Esophagus squamous epithelium (tissue), 4 donors: ENCODE measurements around the gene COL4A2.

Experiments used
- POLR2A ChIP-seq, 4 donors: fragments of 450-650 bp; IDR thresholded peaks; one replicate each; pipeline ENCODE4 v1.6.1; 2017; ENCODE audit warnings: antibody characterized with exemption in 4 of 4, mild to moderate bottlenecking in 4 of 4, moderate library complexity in 3 of 4
- TF ChIP-seq, protein P1 (sequence below), 6 experiments: fragments of 450-650 bp in 4 of 6; fragments of 200-600 bp in 2 of 6; sonication (generic) in 2 of 6; IDR thresholded peaks; one replicate each; pipeline ENCODE4 v1.5.1; 2016 to 2019; ENCODE audit warnings: antibody characterized with exemption in 6 of 6, mild to moderate bottlenecking in 4 of 6, moderate library complexity in 4 of 6

DNA sequence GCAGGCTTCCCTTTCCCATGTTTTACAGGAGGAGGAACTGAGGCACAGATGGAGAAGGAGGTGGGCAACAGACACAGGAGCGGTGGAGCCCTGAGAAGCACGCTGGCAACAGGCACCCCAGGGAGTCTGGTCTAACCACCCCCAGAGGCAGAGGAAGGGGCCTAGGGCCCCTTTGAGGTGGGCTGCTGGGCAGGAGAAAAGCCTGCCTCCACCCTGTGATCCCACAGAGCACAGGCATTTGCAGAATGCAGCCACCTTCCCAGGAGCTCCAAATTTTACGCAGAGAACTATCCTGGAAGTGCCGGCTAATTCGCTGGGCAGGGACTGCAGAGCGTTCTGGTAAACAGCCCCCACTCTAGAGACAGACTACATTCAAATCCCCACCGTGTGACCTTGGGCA lies 224.0 kb downstream of the COL4A2 start:
- no peak for TF ChIP-seq POLR2A (IDR thresholded peaks at IDR 0.05)
- TF ChIP-seq, protein P1, sequence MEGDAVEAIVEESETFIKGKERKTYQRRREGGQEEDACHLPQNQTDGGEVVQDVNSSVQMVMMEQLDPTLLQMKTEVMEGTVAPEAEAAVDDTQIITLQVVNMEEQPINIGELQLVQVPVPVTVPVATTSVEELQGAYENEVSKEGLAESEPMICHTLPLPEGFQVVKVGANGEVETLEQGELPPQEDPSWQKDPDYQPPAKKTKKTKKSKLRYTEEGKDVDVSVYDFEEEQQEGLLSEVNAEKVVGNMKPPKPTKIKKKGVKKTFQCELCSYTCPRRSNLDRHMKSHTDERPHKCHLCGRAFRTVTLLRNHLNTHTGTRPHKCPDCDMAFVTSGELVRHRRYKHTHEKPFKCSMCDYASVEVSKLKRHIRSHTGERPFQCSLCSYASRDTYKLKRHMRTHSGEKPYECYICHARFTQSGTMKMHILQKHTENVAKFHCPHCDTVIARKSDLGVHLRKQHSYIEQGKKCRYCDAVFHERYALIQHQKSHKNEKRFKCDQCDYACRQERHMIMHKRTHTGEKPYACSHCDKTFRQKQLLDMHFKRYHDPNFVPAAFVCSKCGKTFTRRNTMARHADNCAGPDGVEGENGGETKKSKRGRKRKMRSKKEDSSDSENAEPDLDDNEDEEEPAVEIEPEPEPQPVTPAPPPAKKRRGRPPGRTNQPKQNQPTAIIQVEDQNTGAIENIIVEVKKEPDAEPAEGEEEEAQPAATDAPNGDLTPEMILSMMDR (IDR thresholded peaks at IDR 0.05) = no peak
